ENCODE data around the gene COQ8B. TPM values are rescaled to one million over a fixed set of nuclear protein-coding genes. Genes with fewer than 3 reads are reported as not detected.
"Not testable (repeated sequence)": the region's sequence is repeated elsewhere in the genome, so short reads cannot be mapped to it uniquely, and the experiment has no call there.

The COQ8B gene
- total RNA-seq, 1 donor from 2014 or later: 76.4 TPM

DNA sequence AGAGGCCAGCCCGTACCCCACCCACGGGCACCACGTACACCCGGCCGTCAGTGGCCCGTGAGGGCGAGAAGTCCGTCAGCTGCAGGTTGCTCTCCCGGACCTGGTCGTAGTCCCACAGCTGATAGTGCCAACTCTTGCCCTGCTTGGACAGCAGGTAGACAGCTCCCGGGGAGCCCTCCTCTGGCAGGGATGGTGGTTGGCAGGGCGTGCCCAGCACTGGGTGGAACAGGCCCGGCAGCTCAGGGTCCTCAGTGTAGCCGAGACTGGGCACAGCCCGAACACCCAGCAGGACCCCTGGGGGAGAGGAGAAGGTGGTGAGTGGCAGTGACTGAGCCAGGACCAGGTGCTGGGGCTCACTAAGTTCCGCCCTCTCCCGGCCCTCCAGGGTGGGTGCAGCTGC lies 25.8 kb upstream of the COQ8B start:
- DNase-seq (ENCODE audit: low spot score): no peak

DNA sequence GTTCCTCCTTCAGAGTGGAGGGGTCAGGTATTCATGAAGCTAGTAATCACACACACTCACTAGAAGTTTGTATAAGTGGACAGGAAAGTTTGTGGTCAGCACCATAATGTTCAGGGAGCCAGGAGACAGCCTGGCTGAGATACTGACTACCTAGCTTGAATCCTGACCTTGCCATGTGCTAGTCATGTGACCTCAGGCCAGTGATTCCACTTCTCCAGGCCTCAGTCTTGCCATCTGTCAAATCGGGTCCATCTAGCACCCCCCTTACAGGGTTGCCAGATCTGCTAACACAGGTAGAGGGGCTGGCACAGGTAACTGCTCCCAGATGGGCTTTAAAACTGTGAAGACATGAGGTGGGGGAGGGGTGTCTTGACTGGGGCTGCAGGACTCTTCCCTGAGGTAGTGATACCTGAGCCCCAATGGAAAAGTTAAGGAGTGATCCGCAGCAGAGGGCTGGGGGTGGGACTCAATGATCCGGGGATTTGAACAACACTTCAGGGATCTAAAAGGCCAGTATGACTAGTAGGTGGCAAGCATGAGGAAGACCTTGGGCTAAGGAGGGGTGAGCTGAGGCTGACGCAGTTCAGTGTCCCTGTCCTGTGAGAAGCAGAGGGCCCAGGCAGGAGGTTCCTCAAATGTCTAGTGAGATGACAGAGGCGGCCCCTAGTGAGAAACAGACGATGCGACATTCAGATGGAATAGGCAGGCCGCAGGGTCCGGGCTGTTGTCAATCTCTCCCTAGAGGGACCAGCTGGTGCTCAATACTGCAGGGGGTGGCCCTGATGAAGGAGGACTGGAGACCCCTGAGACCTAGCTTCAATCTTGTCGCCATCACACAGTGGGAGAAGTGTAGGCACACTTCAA lies 25.1 kb upstream of the COQ8B start:
- DNase-seq (ENCODE audit: low spot score): no peak

GRCh38 chr19:40740747-40741146 lies 24.1 kb upstream of the COQ8B start:
- DNase-seq (ENCODE audit: low spot score): peak; percentile 31

DNA sequence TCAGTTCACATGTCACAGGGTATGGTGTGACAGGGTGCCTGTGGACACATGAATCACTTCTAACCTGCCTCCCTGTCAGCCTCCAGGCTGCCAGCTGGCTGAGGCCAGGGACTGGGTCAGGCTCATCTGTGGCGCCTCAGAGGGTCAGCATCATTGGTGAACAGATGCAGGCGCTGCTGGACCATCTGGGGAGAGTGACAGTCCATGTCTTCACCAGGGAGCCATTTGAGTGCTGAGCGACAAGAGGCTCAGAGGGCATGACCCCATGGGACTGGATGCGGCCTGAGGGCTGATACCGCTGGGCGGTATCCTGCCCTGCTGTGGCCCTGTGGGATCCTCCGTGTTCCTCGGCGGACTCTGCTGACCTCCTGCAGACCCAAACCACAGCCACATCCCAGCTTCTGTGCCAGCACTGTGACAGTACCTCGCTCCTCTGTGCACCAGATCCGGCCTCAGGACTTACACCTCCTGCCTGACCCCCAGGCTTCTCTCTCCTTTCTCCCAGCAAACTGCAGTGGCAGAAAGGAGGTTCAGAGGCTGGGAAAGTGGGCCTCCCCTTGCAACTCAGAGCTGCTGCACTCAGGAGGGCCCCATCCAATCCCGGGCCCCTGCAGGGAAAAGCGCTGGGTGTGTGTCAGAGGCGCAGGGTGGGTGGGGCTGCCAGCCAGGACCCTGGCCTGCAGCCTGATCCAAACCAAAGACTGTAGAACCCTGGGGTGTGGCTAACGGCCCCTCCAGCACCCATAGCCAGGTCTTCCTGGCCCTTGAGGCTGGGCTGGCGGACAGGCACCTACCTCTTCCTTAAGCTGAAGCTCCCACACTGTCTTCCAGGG lies 23.4 kb upstream of the COQ8B start:
- DNase-seq (ENCODE audit: low spot score): no peak

- DNase-seq (ENCODE audit: low spot score): no peak
Measured at GRCh38 chr19:40739030-40739839, 22.5 kb upstream of the COQ8B start.

- no peak for DNase-seq (ENCODE audit: low spot score)
Measured at GRCh38 chr19:40737102-40737644, 20.5 kb upstream of the COQ8B start.

DNA sequence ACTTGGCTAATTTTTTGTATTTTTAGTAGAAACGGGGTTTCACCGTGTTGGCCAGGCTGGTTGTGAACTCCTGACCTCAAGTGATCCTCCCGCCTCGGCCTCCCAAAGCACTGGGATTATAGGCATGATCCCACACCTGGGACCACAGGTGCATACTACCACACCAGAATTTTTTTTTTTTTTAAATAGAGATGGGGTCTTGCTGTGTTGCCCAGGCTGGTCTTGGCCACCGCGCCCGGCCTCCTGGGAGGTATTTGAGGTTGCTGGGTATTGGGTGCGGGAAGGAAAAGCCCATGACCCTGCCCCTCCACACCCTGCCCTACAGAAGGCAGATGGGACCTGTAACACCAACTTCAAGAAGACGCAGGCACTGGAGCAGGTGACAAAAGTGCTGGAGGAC lies 20.0 kb upstream of the COQ8B start:
- DNase-seq (ENCODE audit: low spot score): no peak

DNA sequence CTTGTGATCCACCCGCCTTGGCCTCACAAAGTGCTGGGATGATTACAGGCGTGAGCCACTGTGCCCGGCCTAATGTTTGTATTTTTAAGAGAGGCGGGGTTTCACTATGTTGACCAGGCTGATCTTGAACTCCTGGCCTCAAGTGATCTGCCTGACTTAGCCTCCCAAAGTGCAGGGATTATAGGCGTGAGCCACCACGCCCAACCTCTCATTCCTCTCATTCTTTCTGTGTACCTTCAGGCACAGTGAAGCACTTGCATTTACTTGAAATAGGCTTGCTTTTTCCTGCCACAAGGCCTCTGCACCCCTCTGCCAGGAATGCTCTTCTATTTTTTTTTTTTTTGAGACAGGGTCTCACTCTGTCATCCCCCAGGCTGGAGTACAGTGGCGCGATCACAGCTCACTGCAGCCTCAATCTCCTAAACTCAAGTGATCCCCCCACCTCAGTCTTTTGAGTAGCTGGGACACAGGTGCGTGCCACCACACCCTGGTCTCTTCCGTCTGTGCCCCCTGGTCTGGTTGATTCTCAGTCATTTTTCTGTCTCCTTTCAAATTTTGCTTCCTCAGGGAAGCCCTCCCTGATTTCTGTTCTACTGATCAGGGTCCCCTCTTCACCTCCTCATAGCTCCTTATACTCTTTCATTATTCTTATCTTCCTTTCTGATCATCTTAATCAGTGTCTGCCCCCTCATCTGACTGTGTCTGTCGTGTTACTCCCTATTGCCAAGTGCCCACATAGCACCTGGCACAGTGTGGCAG lies 18.5 kb upstream of the COQ8B start:
- no peak for DNase-seq (ENCODE audit: low spot score)

DNA sequence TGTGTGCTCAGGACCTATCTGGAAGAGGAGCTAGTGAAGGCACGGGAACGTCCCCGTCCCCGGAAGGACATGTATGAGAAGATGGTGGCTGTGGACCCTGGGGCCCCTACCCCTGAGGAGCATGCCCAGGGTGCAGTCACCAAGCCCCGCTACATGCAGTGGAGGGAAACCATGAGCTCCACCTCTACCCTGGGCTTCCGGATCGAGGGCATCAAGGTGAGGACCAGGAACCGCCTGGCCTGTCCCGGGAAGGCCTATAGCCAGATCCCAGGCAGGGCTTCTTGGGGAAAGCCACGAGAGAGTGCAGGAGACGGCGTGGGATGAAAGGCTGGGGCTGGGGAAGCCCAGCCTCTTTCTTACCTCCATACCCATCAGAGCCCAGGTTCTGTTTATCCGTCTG lies 16.5 kb upstream of the COQ8B start:
- no peak for DNase-seq (ENCODE audit: low spot score)

GRCh38 chr19:40732304-40732703 lies 15.6 kb upstream of the COQ8B start:
- not testable (repeated sequence) for DNase-seq (ENCODE audit: low spot score)

- DNase-seq (ENCODE audit: low spot score): not testable (repeated sequence)
Measured at GRCh38 chr19:40730065-40730464, 13.4 kb upstream of the COQ8B start.

DNA sequence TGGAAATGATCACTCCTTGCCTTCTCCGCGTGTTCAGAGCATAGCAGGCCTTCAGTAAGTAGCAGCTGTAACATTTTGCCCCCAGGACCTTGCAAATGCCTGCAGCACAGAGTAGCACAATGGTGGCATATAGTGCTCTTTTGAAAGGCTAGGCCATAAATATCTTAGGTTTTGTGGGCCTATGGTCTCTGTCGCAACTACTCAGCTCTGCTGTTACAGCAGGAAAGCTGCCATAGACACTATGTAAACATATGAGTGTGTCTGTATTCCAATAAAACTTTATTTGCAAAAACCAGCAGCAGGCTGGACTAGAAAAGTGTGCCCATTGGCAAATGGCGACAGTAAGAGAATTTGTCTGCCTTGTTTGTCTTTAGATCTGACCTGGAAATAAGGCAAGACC lies 9.6 kb upstream of the COQ8B start:
- no peak for DNase-seq (ENCODE audit: low spot score)

- DNase-seq (ENCODE audit: low spot score): no peak
Measured at GRCh38 chr19:40724855-40725254, 8.2 kb upstream of the COQ8B start.

DNA sequence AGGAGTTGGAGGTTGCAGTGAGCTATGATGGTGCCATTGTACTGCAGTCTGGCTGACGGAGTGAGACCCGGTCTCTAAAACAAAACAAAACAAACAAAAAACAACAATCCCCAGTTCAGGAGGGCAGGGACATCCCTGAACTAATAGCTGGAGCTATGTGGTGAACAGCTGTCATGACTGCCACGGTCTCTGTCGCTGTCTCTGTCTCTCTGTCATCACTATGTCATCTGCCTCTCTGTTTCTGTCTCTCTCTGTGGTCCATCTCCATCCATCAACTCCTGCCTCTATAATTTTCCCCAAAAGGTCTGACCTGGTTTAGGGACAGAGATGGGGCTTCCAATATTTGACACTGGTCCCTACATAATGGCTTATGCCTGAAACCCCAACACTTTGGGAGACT lies 7.6 kb upstream of the COQ8B start:
- no peak for DNase-seq (ENCODE audit: low spot score)

GRCh38 chr19:40723661-40724254 lies 7.1 kb upstream of the COQ8B start:
- no peak for DNase-seq (ENCODE audit: low spot score)

DNA sequence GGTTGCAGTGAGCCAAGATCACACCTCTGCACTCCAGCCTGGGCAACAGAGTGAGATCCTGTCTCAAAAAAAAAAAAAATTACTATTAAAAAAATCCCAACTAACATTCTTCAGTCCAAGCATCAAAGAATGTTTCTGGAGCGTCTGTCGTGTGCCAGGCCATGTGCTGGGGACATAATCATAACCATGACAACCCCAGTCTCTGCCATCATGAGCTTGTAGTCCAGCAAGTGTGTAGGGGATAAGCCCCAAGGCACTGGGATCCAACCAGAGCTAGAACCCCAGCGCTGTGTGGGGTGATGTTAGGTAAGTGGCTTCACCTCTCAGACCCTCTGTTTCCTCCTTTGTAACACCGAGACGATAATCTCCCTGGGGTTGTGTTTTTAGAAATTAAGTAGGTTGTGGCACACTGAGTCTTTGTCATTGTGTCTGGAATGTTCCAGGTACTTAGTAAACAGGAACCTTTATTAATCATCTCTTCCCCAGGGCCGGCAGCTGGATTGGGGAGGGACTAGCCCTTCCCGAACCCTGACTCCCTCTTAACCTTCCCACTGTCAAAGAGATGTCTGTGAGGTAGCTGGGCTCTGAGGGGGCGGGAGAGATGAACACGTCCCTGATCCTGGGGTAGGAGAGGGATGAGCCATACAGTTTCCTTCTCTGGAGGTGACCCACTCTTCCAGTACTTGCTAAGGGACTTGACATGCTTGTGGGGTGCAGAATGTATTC lies 5.4 kb upstream of the COQ8B start:
- no peak for DNase-seq (ENCODE audit: low spot score)

- no peak for DNase-seq (ENCODE audit: low spot score)
Measured at GRCh38 chr19:40721140-40721486, 4.4 kb upstream of the COQ8B start.

DNA sequence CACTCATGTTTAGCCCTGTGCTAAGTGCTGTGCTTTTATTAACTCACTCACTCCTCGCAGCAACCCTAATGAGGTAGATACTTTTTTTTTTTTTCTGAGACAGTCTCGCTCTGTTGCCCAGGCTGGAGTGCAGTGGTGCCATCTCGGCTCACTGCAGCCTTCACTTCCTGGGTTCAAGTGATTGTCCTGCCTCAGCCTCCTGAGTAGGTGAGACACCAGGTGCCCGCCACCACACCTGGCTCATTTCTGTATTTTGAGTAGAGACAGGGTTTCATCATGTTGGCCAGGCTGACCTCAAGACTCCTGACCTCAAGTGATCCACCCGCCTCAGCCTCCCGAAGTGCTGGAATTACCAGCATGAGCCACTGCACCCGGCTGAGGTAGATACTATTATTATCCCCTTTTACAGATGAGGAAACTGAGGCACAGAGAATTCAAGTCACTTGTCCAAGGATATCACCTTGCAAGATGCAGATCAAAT lies 2.8 kb upstream of the COQ8B start:
- no peak for DNase-seq (ENCODE audit: low spot score)

DNA sequence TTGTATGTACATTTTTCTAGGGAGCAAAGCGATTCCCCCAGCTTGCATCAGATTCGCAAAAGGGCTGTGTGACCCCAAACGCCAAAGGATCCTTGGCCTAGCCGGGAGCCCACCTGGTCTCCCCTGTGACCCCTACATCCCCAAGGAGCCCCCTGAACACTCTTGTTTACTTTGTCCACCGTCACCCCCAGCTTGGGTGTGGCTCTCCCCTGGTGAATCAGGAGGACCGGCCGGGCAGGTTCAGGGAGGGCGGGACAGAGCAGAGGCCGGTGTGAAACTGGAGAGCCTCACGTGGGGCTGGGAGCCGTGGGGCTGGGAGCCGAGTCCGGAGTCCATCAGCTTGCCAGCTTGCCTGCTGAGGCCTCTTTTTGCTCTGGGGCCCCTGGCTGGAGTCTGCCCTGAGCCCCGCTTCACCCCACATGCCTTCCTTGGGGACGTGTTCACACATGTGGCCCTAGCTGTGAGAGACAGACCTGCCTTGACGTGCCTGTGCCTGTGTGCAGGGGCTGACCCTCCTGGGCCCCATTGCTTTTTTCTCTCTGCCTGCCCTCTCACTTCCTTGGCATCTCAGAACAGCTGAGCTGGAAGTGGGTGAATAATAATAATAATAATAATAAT lies 2.2 kb upstream of the COQ8B start:
- DNase-seq (ENCODE audit: low spot score): peak; percentile 87

Data from mucosa of gallbladder (tissue), 1 donor.